ENCODE results near the gene RALGPS1.

DNA sequence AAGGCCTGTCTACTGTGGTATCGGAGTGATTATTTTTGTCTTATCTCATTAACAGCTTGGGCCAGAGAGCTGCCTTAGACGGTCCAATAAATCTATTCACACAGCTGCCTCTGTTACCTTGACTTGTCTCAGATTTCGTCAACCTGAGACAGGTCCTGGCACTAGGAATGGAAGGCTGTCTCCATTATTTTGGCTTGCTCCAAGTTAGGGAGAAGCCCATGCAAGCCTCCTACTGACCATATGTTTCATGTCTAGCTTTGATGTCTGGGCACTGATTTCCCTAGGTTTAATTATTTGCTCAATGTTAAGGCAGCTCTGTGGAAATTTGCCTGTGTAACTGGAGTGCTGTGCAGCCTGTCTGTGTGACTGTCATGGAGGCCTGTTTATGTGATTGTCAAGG, 12.4 kb upstream of the RALGPS1 start:
- TF ChIP-seq, protein P1, sequence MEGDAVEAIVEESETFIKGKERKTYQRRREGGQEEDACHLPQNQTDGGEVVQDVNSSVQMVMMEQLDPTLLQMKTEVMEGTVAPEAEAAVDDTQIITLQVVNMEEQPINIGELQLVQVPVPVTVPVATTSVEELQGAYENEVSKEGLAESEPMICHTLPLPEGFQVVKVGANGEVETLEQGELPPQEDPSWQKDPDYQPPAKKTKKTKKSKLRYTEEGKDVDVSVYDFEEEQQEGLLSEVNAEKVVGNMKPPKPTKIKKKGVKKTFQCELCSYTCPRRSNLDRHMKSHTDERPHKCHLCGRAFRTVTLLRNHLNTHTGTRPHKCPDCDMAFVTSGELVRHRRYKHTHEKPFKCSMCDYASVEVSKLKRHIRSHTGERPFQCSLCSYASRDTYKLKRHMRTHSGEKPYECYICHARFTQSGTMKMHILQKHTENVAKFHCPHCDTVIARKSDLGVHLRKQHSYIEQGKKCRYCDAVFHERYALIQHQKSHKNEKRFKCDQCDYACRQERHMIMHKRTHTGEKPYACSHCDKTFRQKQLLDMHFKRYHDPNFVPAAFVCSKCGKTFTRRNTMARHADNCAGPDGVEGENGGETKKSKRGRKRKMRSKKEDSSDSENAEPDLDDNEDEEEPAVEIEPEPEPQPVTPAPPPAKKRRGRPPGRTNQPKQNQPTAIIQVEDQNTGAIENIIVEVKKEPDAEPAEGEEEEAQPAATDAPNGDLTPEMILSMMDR (IDR thresholded peaks at IDR 0.05): no peak
- TF ChIP-seq POLR2AphosphoS5 (IDR thresholded peaks at IDR 0.05) (no peak), POLR2A (IDR thresholded peaks at IDR 0.05) (no peak), EP300 (IDR thresholded peaks at IDR 0.05) (no peak)

All from sigmoid colon (tissue), 4 donors.